ENCODE measurements around the gene RPS21. TPM values are rescaled to one million over a fixed set of nuclear protein-coding genes. Genes with fewer than 3 reads are reported as not detected.

Gene RPS21
- total and polyA plus RNA-seq, 2 of the 13 experiments (the other 11 are each of a cell fraction or from before 2014, with no cell fraction given) = 2,647 to 11,063 TPM

GRCh38 chr20:62370115-62370806 is 16.6 kb upstream of the RPS21 start (continued):
- TF ChIP-seq MNT (IDR thresholded peaks at IDR 0.05) = no peak
- TF ChIP-seq GABPB1 (CRISPR knock-in tag; IDR thresholded peaks at IDR 0.05) = peak; percentile 53; the same call in 1 of the 2 replicates
- TF ChIP-seq FOXK1 (CRISPR knock-in tag; IDR thresholded peaks at IDR 0.05; ENCODE audit: borderline replicate concordance, low read depth) = no peak
- TF ChIP-seq SAFB2 (CRISPR knock-in tag; IDR thresholded peaks at IDR 0.05; ENCODE audit: borderline replicate concordance, low read depth) = no peak
- TF ChIP-seq, protein P1, sequence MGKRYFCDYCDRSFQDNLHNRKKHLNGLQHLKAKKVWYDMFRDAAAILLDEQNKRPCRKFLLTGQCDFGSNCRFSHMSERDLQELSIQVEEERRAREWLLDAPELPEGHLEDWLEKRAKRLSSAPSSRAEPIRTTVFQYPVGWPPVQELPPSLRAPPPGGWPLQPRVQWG (CRISPR knock-in tag; IDR thresholded peaks at IDR 0.05; ENCODE audit: borderline replicate concordance, low read depth) = no peak
- TF ChIP-seq ZNF205 (CRISPR knock-in tag; IDR thresholded peaks at IDR 0.05) = no peak
- TF ChIP-seq, protein P2, sequence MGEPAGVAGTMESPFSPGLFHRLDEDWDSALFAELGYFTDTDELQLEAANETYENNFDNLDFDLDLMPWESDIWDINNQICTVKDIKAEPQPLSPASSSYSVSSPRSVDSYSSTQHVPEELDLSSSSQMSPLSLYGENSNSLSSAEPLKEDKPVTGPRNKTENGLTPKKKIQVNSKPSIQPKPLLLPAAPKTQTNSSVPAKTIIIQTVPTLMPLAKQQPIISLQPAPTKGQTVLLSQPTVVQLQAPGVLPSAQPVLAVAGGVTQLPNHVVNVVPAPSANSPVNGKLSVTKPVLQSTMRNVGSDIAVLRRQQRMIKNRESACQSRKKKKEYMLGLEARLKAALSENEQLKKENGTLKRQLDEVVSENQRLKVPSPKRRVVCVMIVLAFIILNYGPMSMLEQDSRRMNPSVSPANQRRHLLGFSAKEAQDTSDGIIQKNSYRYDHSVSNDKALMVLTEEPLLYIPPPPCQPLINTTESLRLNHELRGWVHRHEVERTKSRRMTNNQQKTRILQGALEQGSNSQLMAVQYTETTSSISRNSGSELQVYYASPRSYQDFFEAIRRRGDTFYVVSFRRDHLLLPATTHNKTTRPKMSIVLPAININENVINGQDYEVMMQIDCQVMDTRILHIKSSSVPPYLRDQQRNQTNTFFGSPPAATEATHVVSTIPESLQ (CRISPR knock-in tag; conservative IDR thresholded peaks at IDR 0.05) = no peak
- TF ChIP-seq ZNF382 (CRISPR knock-in tag; IDR thresholded peaks at IDR 0.05; ENCODE audit: borderline replicate concordance) = no peak
- no peak for TF ChIP-seq YEATS4 (CRISPR knock-in tag; IDR thresholded peaks at IDR 0.05; ENCODE audit: borderline replicate concordance)
- no peak for TF ChIP-seq ZBTB42 (CRISPR knock-in tag; IDR thresholded peaks at IDR 0.05)
- TF ChIP-seq THYN1 (CRISPR knock-in tag; IDR thresholded peaks at IDR 0.05; ENCODE audit: borderline replicate concordance, low read depth) = no peak
- TF ChIP-seq, protein P3, sequence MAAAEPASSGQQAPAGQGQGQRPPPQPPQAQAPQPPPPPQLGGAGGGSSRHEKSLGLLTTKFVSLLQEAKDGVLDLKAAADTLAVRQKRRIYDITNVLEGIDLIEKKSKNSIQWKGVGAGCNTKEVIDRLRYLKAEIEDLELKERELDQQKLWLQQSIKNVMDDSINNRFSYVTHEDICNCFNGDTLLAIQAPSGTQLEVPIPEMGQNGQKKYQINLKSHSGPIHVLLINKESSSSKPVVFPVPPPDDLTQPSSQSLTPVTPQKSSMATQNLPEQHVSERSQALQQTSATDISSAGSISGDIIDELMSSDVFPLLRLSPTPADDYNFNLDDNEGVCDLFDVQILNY (CRISPR knock-in tag; conservative IDR thresholded peaks at IDR 0.05) = no peak
- TF ChIP-seq ELK4 (CRISPR knock-in tag; IDR thresholded peaks at IDR 0.05; ENCODE audit: borderline replicate concordance) = no peak
- no peak for TF ChIP-seq ZNF124 (CRISPR knock-in tag; IDR thresholded peaks at IDR 0.05)
- TF ChIP-seq RBM22 (optimal IDR thresholded peaks at IDR 0.05; ENCODE audit: low read length) = peak; percentile 77
- peak; percentile 30; the same call in 1 of the 2 replicates for TF ChIP-seq HOXA3 (CRISPR knock-in tag; IDR thresholded peaks at IDR 0.05)
- TF ChIP-seq ZNF883 (CRISPR knock-in tag; IDR thresholded peaks at IDR 0.05; ENCODE audit: not compliant biosample characterization) = peak; percentile 13
- no peak for TF ChIP-seq CREB1 (IDR thresholded peaks at IDR 0.05)
- TF ChIP-seq CREB1 (CRISPR knock-in tag; IDR thresholded peaks at IDR 0.05) = no peak
- no peak for TF ChIP-seq PHB2 (IDR thresholded peaks at IDR 0.05; ENCODE audit: partially characterized antibody)
- TF ChIP-seq ZNF431 (CRISPR knock-in tag; IDR thresholded peaks at IDR 0.05; ENCODE audit: borderline replicate concordance, low read depth) = no peak
- TF ChIP-seq PCBP2 (optimal IDR thresholded peaks at IDR 0.05; ENCODE audit: low read depth, low read length, poor library complexity, severe bottlenecking) = no peak
- no peak; the same call in none of the 2 replicates for TF ChIP-seq SP2 (CRISPR knock-in tag; IDR thresholded peaks at IDR 0.05)
- peak; percentile 15; the same call in 1 of the 2 replicates for TF ChIP-seq MEF2D (CRISPR knock-in tag; IDR thresholded peaks at IDR 0.05)
- 0 out of 2 replicates have a peak, but pooled peaks have one; percentile 2 for TF ChIP-seq ZNF333 (CRISPR knock-in tag; IDR thresholded peaks at IDR 0.05; ENCODE audit: borderline replicate concordance)

Data from HepG2 (cell line).